Sigmoid colon (tissue), 7 donors: ENCODE results near the gene ARID2. TPM values are rescaled to one million over a fixed set of nuclear protein-coding genes. Genes with fewer than 3 reads are reported as not detected.

ENCODE experiments used
- DNase-seq: peaks from one replicate; pipeline ENCODE4 v3.0.0-alpha.2; 2019
- H3K27ac ChIP-seq, 4 donors: fragments of 200-600 bp; sonication (generic); one replicate each; pipeline ENCODE4 v1.5.1; 2016 to 2019; ENCODE audit warnings: mild to moderate bottlenecking in 1 of 4
- H3K27me3 ChIP-seq, 3 donors: fragments of 200-600 bp; sonication (generic); one replicate each; pipeline ENCODE4 v1.5.1; 2019; ENCODE audit warnings: mild to moderate bottlenecking in 1 of 3
- H3K36me3 ChIP-seq, 4 donors: fragments of 200-600 bp; sonication (generic); one replicate each; pipeline ENCODE4 v1.5.1; 2016 to 2019
- H3K4me1 ChIP-seq, 4 donors: fragments of 200-600 bp; sonication (generic); one replicate each; pipeline ENCODE4 v1.5.1; 2017 to 2019
- H3K4me3 ChIP-seq, 4 donors: fragments of 200-600 bp; sonication (generic); one replicate each; pipeline ENCODE4 v1.5.1; 2017 to 2019; ENCODE audit warnings: mild to moderate bottlenecking in 2 of 4, moderate library complexity in 1 of 4
- H3K9me3 ChIP-seq, 4 donors: fragments of 200-600 bp in 3 of 4; sonication (generic) in 3 of 4; one replicate each; pipeline versions ENCODE4 v1.5.1 to v1.6.1; 2013 to 2019
- CTCF ChIP-seq, 4 experiments: fragments of 450-650 bp in 3 of 4; fragments of 200-600 bp in 1 of 4; IDR thresholded peaks; one replicate each; pipeline ENCODE4 v1.5.1; 2016 to 2019; ENCODE audit warnings: antibody characterized with exemption in 4 of 4, mild to moderate bottlenecking in 3 of 4, moderate library complexity in 2 of 4
- EP300 ChIP-seq, 4 donors: sonication (generic); formaldehyde crosslinking; IDR thresholded peaks; one replicate each; pipeline ENCODE4 v1.6.1; 2017; ENCODE audit warnings: antibody characterized with exemption in 4 of 4
- POLR2A ChIP-seq, 2 donors: fragments of 450-650 bp; IDR thresholded peaks; one replicate each; pipeline ENCODE4 v1.6.1; 2016; ENCODE audit warnings: antibody characterized with exemption in 2 of 2, mild to moderate bottlenecking in 2 of 2, moderate library complexity in 2 of 2
- POLR2AphosphoS5 ChIP-seq, 4 donors: sonication (generic); formaldehyde crosslinking; IDR thresholded peaks; one replicate each; pipeline ENCODE4 v1.6.1; 2017; ENCODE audit warnings: antibody characterized with exemption in 4 of 4
- WGBS, 2 donors: extraction: QIAGEN DNeasy Blood & Tissue Kit; methylation state at CpG; one replicate each; pipeline ENCODE4 v1.1.7; 2013; 5-methylcytosine and 5-hydroxymethylcytosine counted together
- intact Hi-C: fragments of 100-400 bp; cut with DNase I; formaldehyde crosslinking; loops from one replicate; pipeline ENCODE4 v1.15.1; 2023
- polyA plus RNA-seq, 3 donors: library from polyadenylated mRNA; stranded (reverse); fragments of 200-250 nt; gene quantifications; one replicate each; pipeline ENCODE4 v1.2.3, GENCODE V29; 2013
- total RNA-seq, 4 donors: library from RNA; depleted of rRNA; stranded (reverse); fragments of >200 nt; gene quantifications; one replicate each; pipeline ENCODE4 v1.1.0, GENCODE V29; 2016
- donor health status: healthy with polysubstance abuse.
- donor health status: Bipolar disorder and iron deficiency.
- donor health status: healthy.

ARID2 gene
- total and polyA plus RNA-seq, 7 donors, result 3.2 to 42.4 (median 31.0) TPM

GRCh38 chr12:45727980-45728629, 1.4 kb upstream of the ARID2 start:
- no peaks in the 10 kb centered on the region for H3K36me3 ChIP-seq
- DNase-seq, result no peak
- TF ChIP-seq CTCF (IDR thresholded peaks at IDR 0.05), result no peak
- TF ChIP-seq POLR2A (IDR thresholded peaks at IDR 0.05), result no peak
- TF ChIP-seq POLR2AphosphoS5 (IDR thresholded peaks at IDR 0.05), result no peak
- TF ChIP-seq EP300 (IDR thresholded peaks at IDR 0.05), result no peak
- H3K27me3 ChIP-seq, result no peaks in the 10 kb centered on the region
- peak overlapping the region; percentile 69 to 97 (median 86) for H3K4me3 ChIP-seq
- H3K4me1 ChIP-seq, result peaks cover 0 to 51% (median 44%) of the 10 kb centered on the region in 4 donors
- H3K9me3 ChIP-seq, result no peaks in the 10 kb centered on the region
- intact Hi-C loops, result loop anchor here (1.0 to 10.0 kb wide), 5 partner anchors 262 to 654 kb away; partner anchors contain the start of gene SCAF11
- peak overlapping the region; percentile 99 to 100 (median 99) for H3K27ac ChIP-seq
- WGBS, 2 donors, result 0% methylated on average over 17 of the region's 17 CpGs

- Histone ChIP-seq H3K27me3 (no peaks in the 10 kb centered on the region), H3K9me3 (no peaks in the 10 kb centered on the region), H3K4me1 (peaks cover 0 to 52% (median 44%) of the 10 kb centered on the region in 4 donors), H3K4me3 (peak overlapping the region; percentile 69 to 97 (median 86)), H3K27ac (peak overlapping the region; percentile 99 to 100 (median 99)), H3K36me3 (no peaks in the 10 kb centered on the region)
- intact Hi-C loops, result loop anchor here (1.0 to 10.0 kb wide), 5 partner anchors 262 to 654 kb away; partner anchors contain the start of gene SCAF11
- TF ChIP-seq POLR2A (IDR thresholded peaks at IDR 0.05), result peak; percentile 39 to 76
- peak; percentile 84 to 95 (median 94) for TF ChIP-seq POLR2AphosphoS5 (IDR thresholded peaks at IDR 0.05)
- TF ChIP-seq CTCF (IDR thresholded peaks at IDR 0.05), result peak; percentile 91 to 96 (median 93)
- TF ChIP-seq EP300 (IDR thresholded peaks at IDR 0.05), result peak in 2 of 4 donors; percentile 2 to 25
- 0 to 1% methylated on average over 65 of the region's 65 CpGs for WGBS, 2 donors
- DNase-seq, result peak; percentile 98
Measured at GRCh38 chr12:45728630-45729232, 775 bp upstream of the ARID2 start.

- H3K4me1 ChIP-seq, result peaks cover 0 to 50% (median 41%) of the 10 kb centered on the region in 4 donors
- WGBS, 2 donors, result 0 to 1% methylated on average over 26 of the region's 26 CpGs
- H3K4me3 ChIP-seq, result peak overlapping the region; percentile 69 to 97 (median 86)
- no peaks in the 10 kb centered on the region for H3K27me3 ChIP-seq
- TF ChIP-seq CTCF (IDR thresholded peaks at IDR 0.05) (no peak), POLR2A (IDR thresholded peaks at IDR 0.05) (no peak), POLR2AphosphoS5 (IDR thresholded peaks at IDR 0.05) (no peak)
- peak overlapping the region; percentile 99 to 100 (median 99) for H3K27ac ChIP-seq
- H3K36me3 ChIP-seq, result no peaks in the 10 kb centered on the region
- intact Hi-C loops, result no loop called here
- DNase-seq, result peak; percentile 70
- no peaks in the 10 kb centered on the region for H3K9me3 ChIP-seq
Measured at GRCh38 chr12:45730084-45730347, 510 bp downstream of the ARID2 start.

- H3K27me3 ChIP-seq, result no peaks in the 10 kb centered on the region
- no peak for DNase-seq
- peaks cover 0 to 45% (median 39%) of the 10 kb centered on the region in 4 donors for H3K4me1 ChIP-seq
- no peaks in the 10 kb centered on the region for H3K9me3 ChIP-seq
- H3K36me3 ChIP-seq, result no peaks in the 10 kb centered on the region
- peak overlapping the region; percentile 99 to 100 (median 99) for H3K27ac ChIP-seq
- no peak for TF ChIP-seq POLR2A (IDR thresholded peaks at IDR 0.05)
- no peak for TF ChIP-seq CTCF (IDR thresholded peaks at IDR 0.05)
- peak in 2 of 4 donors; percentile 19 to 37 for TF ChIP-seq POLR2AphosphoS5 (IDR thresholded peaks at IDR 0.05)
- 1% methylated on average over 67 of the region's 67 CpGs for WGBS, 2 donors
- intact Hi-C loops, result no loop called here
- peak overlapping the region; percentile 69 to 97 (median 86) for H3K4me3 ChIP-seq
Measured at GRCh38 chr12:45730348-45731189, 1.1 kb downstream of the ARID2 start.
